Measurements from ENCODE around the gene TVP23A.

TVP23A gene

DNA sequence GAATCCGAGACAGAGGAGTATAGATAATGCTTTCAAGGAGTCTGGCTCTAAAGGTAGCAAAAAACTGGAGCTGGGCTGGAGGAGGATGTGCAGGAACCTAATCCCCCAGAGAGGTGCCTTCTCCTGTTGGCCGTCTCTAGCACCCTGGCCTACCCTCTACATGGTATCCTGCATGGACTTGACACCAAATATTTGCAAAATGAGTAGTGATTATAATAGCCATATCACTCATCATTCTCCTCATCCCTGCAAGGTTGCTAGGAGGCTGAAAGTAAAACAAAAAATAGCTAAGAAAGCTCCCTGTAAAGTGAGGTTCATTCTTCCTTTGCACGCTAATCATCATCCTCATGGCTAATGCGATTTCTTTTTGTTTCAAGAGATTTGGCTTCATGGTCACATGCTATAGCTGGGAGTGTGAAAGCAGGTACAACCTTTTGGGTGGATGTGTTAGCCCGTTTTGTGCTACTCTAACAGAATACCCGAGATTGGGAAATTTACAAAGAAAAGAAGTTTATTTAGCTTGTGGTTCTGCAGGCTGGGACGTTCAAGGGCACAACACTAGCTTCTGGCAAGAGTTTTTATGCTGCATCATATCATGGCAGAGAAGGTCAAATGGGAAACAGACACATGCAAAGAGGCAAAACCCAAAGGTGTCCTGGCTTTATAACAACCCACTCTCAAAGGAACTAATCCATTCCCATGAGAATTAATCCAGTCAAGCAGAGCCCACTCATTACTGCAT, 31.3 kb upstream of the TVP23A start:
- Mint-ChIP-seq H3K36me3 (ENCODE audit: low read depth) (no peaks in the 10 kb centered on the region), H3K4me1 (ENCODE audit: low read depth) (peaks cover 12% of the 10 kb centered on the region)

GRCh38 chr16:10847176-10847575, 28.6 kb upstream of the TVP23A start:
- DNase-seq (ENCODE audit: low spot score): no peak
- Mint-ChIP-seq H3K4me1 (ENCODE audit: low read depth) (peaks cover 2% of the 10 kb centered on the region), H3K4me3 (no peak overlapping the region), H3K27ac (no peak overlapping the region), H3K36me3 (ENCODE audit: low read depth) (no peaks in the 10 kb centered on the region), H3K27me3 (ENCODE audit: low read depth) (peaks cover 28% of the 10 kb centered on the region), H3K9me3 (no peaks in the 10 kb centered on the region)

More for the DNA sequence above, 31.3 kb upstream of the TVP23A start:
- Mint-ChIP-seq H3K27me3 (ENCODE audit: low read depth) (peaks cover 28% of the 10 kb centered on the region), H3K9me3 (peaks cover 4% of the 10 kb centered on the region), H3K4me3 (no peak overlapping the region), H3K27ac (no peak overlapping the region)
- DNase-seq (ENCODE audit: low spot score): no peak

GRCh38 chr16:10846213-10846998, 27.8 kb upstream of the TVP23A start:
- Mint-ChIP-seq H3K4me1 (ENCODE audit: low read depth) (no peaks in the 10 kb centered on the region), H3K9me3 (no peaks in the 10 kb centered on the region), H3K27ac (no peak overlapping the region), H3K4me3 (no peak overlapping the region), H3K36me3 (ENCODE audit: low read depth) (no peaks in the 10 kb centered on the region), H3K27me3 (ENCODE audit: low read depth) (peaks cover 28% of the 10 kb centered on the region)
- no peak for DNase-seq (ENCODE audit: low spot score)

GRCh38 chr16:10840703-10841102, 22.1 kb upstream of the TVP23A start:
- no peak overlapping the region for H3K27ac Mint-ChIP-seq
- no peaks in the 10 kb centered on the region for H3K4me1 Mint-ChIP-seq (ENCODE audit: low read depth)
- H3K4me3 Mint-ChIP-seq: no peak overlapping the region
- H3K36me3 Mint-ChIP-seq (ENCODE audit: low read depth): no peaks in the 10 kb centered on the region
- no peaks in the 10 kb centered on the region for H3K9me3 Mint-ChIP-seq
- no peak for DNase-seq (ENCODE audit: low spot score)
- peaks cover 12% of the 10 kb centered on the region for H3K27me3 Mint-ChIP-seq (ENCODE audit: low read depth)

- Mint-ChIP-seq H3K4me1 (ENCODE audit: low read depth) (no peaks in the 10 kb centered on the region), H3K36me3 (ENCODE audit: low read depth) (no peaks in the 10 kb centered on the region), H3K27ac (no peak overlapping the region), H3K27me3 (ENCODE audit: low read depth) (peaks cover 9% of the 10 kb centered on the region), H3K9me3 (no peaks in the 10 kb centered on the region), H3K4me3 (no peak overlapping the region)
- no peak for DNase-seq (ENCODE audit: low spot score)
Measured at GRCh38 chr16:10839279-10839666, 20.7 kb upstream of the TVP23A start.

DNA sequence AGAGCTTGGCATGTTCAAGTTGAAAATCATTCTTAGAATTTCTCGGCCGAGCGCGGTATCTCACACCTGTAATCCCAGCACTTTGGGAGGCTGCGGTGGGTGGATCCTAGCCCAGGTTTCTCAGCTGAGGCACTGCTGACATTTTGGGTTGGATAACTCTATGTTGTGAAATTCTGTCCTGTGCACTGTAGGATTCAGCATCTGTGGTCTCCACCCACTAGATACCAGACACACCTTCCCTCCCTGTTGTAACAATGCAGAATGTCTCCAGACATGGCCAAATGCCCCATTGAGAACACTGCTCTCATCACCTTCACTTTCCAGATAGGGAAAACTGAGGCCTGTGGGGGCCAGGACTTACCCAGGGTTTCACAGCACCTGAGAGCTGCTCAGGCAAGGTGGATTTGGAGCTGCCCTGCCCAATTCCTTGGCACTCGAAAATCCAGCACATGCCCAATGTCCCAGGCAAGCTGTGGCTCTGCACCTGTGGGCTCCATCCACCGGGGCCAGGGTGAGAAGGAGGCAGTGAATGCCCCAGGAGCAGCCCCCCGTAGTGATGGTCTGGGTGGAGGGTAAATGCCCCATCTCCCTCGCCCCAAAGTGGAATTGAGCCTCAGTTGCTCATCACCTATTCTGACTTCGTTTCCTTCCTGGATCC, 20.2 kb upstream of the TVP23A start:
- Mint-ChIP-seq H3K36me3 (ENCODE audit: low read depth) (no peaks in the 10 kb centered on the region), H3K4me1 (ENCODE audit: low read depth) (no peaks in the 10 kb centered on the region), H3K9me3 (no peaks in the 10 kb centered on the region), H3K27me3 (ENCODE audit: low read depth) (peaks cover 11% of the 10 kb centered on the region), H3K4me3 (no peak overlapping the region), H3K27ac (no peak overlapping the region)
- DNase-seq (ENCODE audit: low spot score): no peak

- Mint-ChIP-seq H3K36me3 (ENCODE audit: low read depth) (no peaks in the 10 kb centered on the region), H3K27ac (no peak overlapping the region), H3K27me3 (ENCODE audit: low read depth) (peaks cover 15% of the 10 kb centered on the region), H3K4me1 (ENCODE audit: low read depth) (no peaks in the 10 kb centered on the region), H3K4me3 (no peak overlapping the region), H3K9me3 (no peaks in the 10 kb centered on the region)
- no peak for DNase-seq (ENCODE audit: low spot score)
Measured at GRCh38 chr16:10836174-10836853, 17.7 kb upstream of the TVP23A start.

DNA sequence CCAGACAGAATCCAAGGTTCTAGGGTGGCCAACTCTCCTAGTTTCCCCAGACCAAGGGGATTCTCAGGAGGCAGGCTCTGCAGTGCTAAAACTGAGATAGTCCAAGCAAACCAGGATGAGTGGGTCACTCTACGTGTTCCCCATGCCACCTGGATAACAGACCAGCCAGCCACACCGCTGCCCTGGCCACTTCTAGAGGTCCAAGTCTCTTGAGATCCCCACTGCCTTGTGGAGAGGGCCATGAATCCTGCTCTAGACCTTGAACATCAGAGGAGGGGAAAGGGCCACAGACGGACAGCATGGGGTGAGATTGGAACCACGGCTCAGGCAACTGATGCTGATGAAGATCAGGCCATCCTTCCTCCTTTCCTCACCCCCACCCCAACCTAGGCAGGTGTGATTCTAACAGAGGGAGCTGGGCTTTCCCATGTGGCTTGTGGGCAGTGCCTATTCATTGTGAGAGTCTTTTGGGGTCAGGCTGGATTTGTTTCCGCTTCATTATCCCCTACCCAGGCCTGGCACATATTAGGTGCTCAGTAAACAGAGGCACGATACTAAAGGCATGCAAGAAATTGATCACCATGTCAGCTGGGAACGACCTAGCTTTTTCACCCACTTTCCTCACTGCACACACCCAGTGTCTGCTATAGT, 16.8 kb upstream of the TVP23A start:
- no peaks in the 10 kb centered on the region for H3K9me3 Mint-ChIP-seq
- no peak overlapping the region for H3K27ac Mint-ChIP-seq
- H3K36me3 Mint-ChIP-seq (ENCODE audit: low read depth): no peaks in the 10 kb centered on the region
- peaks cover 17% of the 10 kb centered on the region for H3K27me3 Mint-ChIP-seq (ENCODE audit: low read depth)
- no peak overlapping the region for H3K4me3 Mint-ChIP-seq
- H3K4me1 Mint-ChIP-seq (ENCODE audit: low read depth): no peaks in the 10 kb centered on the region
- peak; percentile 23 for DNase-seq (ENCODE audit: low spot score)

DNA sequence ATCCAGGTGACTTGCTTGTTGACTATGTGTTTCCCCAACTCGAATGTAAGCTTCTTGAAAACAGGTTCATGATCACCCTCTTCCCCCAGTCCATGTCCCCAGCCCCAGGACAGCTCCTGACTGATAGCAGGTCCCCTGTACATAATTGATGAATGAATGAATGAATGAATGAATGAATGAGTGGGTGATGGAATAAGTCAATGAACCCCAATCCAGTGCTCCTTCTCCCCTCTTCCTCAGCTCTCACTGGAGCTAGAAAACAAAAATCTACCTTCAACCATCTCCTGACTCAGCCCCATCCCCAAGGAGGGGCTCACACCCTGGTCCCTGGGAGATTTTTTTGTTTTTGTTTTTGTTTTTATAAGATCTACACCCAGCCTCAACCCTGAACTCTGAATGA, 16.2 kb upstream of the TVP23A start:
- H3K4me3 Mint-ChIP-seq: no peak overlapping the region
- H3K27me3 Mint-ChIP-seq (ENCODE audit: low read depth): peaks cover 17% of the 10 kb centered on the region
- H3K27ac Mint-ChIP-seq: no peak overlapping the region
- no peaks in the 10 kb centered on the region for H3K4me1 Mint-ChIP-seq (ENCODE audit: low read depth)
- H3K9me3 Mint-ChIP-seq: no peaks in the 10 kb centered on the region
- DNase-seq (ENCODE audit: low spot score): no peak
- no peaks in the 10 kb centered on the region for H3K36me3 Mint-ChIP-seq (ENCODE audit: low read depth)

- Mint-ChIP-seq H3K27me3 (ENCODE audit: low read depth) (peaks cover 20% of the 10 kb centered on the region), H3K9me3 (no peaks in the 10 kb centered on the region), H3K27ac (no peak overlapping the region), H3K4me3 (no peak overlapping the region), H3K4me1 (ENCODE audit: low read depth) (no peaks in the 10 kb centered on the region), H3K36me3 (ENCODE audit: low read depth) (no peaks in the 10 kb centered on the region)
- DNase-seq (ENCODE audit: low spot score): no peak
Measured at GRCh38 chr16:10834130-10834529, 15.5 kb upstream of the TVP23A start.

GRCh38 chr16:10833271-10833670, 14.7 kb upstream of the TVP23A start:
- Mint-ChIP-seq H3K9me3 (no peaks in the 10 kb centered on the region), H3K4me1 (ENCODE audit: low read depth) (no peaks in the 10 kb centered on the region), H3K4me3 (no peak overlapping the region), H3K27me3 (ENCODE audit: low read depth) (peaks cover 21% of the 10 kb centered on the region), H3K36me3 (ENCODE audit: low read depth) (no peaks in the 10 kb centered on the region), H3K27ac (no peak overlapping the region)
- no peak for DNase-seq (ENCODE audit: low spot score)

DNA sequence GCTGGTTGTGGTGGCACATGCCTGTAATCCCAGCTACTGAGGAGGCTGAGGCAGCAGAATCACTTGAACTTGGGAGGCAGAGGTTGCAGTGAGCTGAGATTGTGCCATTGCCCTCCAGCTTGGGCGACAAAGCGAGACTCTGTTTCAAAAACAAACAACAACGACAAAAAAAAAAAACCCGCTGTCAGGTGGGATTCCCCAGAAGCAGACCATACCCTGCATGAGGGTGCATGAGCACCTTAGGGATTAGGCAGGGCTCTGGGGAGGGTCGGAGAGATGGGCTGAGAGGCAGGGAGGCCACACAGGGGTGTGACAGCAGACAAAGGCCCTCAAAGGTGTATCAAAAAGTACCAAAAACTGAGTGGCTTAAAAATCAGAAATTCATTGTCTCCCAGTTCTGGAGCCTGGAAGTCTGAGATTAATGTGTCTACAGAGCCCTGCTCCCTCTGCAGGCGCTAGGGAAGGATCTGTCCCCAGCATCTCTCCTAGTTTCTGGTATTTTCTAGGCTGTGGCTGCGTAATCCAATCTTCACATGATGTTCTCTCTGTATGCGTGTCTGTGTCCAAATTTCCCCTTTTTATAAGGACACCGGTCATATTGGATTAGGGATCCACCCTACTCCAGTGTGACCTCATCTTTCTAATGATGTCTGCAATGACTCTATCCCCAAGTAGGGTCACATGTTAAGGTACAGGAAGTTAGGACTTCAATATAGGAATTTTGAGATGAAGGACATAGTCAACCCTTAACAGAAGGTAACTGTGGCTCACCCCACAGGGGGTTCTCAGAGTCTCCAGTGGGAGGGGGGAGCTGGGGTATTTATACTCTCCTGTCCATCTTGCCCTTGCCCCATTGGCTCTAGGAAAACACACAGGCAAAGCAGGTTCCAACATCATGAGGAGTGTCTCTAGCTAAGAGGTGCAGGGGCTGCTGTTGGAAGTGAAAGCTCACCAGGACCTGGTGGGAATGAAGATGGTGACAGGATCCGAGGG, 13.6 kb upstream of the TVP23A start:
- Mint-ChIP-seq H3K4me1 (ENCODE audit: low read depth) (no peaks in the 10 kb centered on the region), H3K27me3 (ENCODE audit: low read depth) (peaks cover 18% of the 10 kb centered on the region), H3K4me3 (no peak overlapping the region), H3K9me3 (no peaks in the 10 kb centered on the region), H3K36me3 (ENCODE audit: low read depth) (no peaks in the 10 kb centered on the region), H3K27ac (no peak overlapping the region)
- DNase-seq (ENCODE audit: low spot score): no peak
